HG02798 (cell line): Measurements from ENCODE around the gene IBA57.
"Not testable (repeated sequence)": the region's sequence is repeated elsewhere in the genome, so short reads cannot be mapped to it uniquely, and the experiment has no call there.

ENCODE experiments used
- ATAC-seq: cut with Tn5 transposase; IDR thresholded peaks from one replicate; pipeline ENCODE4 v1.9.1; 2021; ENCODE audit warnings: mild to moderate bottlenecking; ENCODE audit not compliant: unreplicated experiment, poor library complexity

IBA57 gene

DNA sequence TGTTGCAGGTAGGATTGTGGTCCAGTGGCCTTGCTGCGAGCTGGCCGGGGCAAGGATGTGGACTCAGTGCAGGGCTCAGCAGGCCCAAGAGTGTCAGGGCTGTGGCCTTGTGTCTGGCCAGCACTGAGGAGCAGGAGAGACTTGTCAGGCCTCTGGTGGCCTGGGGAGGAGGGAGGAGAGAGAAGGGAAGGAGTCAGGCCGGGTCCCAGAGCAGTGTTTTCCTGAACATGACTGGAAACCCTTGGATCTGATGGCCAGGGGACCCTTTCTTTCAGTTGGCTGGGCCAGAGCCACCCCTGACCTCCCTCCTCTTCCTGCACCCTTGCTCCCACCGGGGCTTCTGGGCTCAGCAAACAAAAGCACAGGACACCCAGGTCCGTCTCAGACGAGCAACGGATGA, 5.1 kb downstream of the IBA57 start:
- ATAC-seq = no peak

DNA sequence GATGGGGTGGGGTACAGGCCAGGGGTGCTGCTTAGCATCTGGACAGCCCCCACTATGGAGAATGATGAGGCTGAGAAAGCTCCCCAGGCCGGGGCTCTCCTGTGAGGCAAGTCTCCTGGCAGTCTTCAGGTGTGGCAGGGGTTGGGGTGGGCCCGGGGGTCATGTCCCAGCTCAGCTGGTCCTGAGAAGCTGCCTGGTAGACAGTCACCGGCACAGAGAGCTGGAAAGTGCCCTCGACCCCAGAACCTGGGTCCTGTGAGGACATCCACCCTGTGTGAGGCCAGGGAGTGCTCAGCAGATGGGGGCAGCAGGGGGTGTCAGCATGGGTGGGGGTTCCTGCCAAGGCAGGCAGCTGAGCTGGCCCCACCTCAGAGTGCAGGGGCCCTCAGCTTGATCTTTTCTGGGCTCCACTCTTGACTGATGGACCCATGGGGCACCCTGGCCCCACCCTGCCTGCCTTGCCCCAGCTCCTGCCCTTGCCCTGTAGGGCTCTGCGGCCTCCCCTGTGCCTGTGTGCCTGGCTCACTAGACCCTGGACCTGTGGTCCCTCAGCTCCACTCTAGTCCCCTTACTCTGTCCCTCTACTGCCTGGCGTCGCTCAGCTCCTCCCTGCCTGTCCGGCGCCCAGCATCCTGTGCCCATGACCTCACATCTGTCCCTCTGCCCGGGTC, 5.8 kb downstream of the IBA57 start:
- no peak for ATAC-seq

DNA sequence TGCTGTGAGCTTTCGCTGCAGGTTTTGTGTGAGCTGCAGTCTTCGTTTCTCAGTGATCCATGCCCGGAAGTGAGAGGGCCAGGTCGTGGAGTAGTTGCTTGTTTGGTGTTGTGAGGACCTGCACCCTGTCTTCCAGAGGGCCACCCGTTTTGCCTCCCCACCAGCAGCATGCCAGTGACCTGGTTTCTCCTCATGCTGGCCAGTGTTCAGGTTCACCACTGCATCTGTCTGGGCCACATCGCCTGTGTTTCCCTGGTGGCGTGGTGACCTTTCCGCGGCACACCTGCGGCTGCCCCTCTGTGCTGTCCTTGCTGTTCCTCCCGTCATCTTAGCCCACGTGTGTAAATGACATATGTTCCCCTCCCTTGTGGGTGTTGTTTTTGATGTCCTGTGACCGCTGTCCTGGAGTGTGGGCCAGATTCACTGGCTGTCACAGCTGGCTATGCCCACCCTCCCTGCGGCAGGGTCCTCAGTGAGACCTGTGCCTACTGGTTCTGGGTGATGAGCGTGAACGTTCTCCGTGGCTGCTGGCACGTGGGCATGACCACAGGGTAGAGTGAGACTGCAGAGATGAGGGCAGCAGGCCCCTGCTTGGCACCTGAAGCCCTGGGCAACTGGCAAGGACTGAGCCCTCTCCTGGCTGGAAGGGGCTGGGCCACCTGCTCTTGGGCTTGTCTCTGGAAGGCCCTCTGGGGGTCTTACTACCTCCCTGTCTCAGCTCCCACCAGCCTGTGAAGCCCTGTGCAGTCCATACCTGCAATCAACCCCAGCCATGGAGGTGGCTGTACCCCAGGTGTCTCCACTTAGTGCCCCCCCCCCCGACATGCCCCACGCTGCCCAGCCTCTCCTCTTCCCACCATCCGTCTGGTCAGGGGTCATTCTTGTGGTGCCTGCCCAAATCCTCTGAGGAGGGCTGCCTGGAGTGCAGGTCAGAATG, 7.3 kb downstream of the IBA57 start:
- ATAC-seq = no peak

DNA sequence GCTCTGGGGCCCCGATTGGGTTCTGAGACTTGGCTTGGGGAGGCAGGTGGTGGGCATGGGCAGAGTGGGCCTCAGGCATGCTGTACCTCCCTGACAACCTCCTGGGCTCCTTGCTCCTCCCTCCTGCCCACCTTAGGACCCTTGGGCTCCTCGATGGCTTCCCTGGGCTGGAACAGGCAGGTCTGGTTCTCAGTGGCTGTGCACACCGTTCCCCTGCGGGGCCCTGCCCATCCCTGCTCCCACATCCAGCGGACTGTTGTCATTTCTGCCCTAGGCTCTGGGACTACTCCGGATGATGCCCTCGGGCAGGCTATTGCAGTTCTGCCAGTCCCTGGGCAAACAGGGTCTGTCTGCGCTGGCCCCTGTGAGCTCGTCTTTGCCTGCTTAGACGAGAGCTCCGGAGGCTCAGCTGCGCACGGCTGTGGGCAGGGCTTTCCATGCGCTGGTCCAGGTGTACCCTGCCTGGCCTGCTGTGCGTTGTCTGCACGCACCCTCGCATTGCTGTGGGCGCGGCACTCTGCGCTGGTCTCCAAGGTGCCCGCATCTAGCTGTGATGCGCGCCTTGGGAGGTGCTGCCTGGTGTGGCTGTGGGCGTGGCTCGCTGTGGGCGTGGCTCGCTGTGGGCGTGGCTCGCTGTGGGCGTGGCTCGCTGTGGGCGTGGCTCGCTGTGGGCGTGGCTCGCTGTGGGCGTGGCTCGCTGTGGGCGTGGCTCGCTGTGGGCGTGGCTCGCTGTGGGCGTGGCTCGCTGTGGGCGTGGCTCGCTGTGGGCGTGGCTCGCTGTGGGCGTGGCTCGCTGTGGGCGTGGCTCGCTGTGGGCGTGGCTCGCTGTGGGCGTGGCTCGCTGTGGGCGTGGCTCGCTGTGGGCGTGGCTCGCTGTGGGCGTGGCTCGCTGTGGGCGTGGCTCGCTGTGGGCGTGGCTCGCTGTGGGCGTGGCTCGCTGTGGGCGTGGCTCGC, 8.2 kb downstream of the IBA57 start:
- ATAC-seq = not testable (repeated sequence)

DNA sequence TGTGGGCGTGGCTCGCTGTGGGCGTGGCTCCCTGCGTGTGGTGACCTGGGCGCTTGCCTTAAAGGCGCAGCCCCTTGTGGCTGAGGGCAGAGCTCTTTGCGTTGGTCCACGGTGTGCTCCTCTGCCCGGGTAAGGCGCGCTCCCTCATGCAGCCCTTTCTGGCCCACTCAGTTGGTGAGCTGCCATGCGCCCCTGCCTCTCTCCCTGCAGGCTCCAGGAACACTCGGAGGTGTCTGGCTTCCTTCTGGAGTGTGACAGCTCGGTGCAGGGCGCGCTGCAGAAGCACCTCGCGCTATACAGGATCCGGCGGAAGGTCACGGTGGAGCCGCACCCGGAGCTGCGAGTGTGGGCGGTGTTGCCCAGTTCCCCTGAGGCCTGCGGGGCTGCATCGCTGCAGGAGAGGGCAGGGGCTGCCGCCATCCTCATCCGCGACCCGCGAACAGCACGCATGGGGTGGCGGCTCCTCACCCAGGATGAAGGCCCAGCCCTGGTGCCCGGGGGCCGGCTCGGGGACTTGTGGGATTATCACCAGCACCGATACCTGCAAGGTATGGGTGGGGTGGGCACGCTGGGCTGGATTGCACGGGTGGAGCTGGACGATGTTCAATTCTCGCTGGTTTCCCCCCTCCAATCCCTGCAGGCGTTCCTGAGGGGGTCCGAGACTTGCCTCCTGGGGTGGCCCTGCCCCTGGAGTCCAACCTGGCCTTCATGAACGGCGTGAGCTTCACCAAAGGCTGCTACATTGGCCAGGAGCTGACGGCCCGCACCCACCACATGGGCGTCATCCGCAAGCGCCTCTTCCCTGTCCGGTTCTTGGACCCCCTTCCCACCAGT, 9.1 kb downstream of the IBA57 start:
- ATAC-seq = no peak

DNA sequence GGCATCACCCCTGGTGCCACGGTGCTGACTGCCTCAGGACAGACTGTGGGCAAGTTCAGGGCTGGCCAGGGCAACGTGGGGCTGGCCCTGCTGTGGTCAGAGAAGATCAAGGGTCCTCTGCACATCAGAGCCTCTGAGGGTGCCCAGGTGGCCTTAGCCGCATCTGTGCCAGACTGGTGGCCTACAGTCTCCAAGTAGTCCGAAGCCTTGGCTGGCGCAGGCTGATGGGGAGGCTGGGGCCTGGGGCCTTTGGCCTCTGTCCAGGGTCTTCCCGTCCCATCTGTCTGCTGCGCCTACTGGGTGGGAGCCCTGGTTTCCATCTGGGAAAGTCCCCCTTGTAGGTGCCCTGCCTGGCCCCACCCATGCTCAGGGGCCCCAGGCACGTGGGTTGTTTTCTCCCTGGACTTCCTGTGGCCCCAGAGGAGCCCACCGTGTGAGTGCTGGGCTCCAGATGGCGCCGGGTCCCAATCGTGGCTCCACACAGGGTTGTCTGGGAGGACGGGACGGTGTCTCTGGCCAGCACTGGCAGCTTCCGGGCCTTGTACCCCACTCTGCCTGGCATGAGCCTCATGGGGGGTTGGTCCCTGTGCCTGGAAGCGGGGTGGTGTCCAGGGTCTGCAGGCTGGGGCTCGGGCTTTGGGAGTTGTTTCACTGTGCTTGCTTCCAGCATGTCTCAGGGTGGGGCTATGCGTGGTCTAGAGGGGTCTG, 9.9 kb downstream of the IBA57 start:
- no peak for ATAC-seq

DNA sequence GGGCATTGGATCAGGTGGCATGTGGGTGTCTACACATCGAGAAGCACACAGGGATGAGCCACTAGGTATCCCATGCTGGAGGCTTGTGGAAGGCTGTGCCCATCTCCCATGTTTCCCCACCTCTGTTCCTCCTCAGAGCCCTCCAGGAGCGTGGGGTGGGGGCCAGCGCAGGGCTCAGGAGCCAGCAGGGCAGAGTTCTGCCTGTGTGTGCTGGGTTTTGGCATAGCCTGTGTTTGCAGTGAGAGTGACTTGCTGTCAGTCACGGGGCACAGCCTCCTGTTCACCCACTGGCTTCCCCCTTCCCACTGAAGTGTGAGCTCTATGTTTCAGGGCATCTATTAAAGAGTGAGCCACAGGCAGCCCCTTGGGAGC, 10.4 kb downstream of the IBA57 start:
- ATAC-seq = no peak

DNA sequence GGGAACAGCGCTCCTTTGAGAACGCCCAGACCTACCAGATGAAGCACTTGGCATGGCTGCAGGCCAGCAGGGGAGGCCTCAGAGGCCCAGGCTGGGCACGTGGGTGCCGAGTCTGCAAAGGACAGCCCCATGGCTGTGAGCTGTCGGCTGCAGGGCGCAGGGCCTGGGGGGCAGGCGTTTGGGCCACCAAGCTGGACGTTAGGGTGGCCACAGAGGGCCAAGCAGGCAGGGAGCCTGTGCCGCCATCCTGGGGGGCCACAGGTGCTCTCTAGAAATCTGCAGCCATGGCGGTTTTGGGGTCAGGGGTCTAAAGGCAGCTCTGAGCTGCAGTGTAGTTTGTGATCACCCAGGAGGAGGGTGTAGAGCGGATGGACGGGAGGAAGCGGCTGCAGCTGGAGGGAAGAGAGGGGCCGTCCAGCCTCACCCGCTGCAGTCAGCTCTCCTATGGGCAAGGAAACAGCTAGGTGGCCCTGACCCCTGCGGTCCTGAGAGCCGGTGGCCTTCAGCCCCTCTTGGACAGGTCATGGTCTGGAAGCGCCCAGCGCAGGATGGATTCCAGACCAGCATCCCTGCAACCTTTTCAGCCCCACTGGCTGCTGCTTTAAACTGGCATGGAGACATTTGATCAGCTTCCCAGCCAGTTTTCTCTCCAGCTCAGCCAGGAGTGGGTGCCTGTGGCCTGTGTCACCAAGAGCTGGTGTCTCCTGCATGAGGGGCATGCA, 11.0 kb downstream of the IBA57 start:
- no peak for ATAC-seq

DNA sequence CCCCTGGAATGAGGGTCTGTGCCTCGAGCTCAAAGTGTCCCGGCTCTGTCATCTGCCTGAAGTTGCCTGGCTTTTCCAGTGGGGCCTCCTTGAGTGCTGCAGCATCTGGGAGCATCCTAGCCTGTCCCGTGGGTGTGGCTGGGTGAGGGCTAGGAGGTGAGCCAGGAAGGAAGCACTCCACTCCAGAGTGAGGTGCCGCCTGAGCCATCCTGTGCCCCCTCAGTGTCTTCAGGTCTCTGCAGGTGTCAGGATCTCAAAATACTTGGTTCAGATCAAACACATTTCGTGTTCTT, 11.5 kb downstream of the IBA57 start:
- no peak for ATAC-seq

DNA sequence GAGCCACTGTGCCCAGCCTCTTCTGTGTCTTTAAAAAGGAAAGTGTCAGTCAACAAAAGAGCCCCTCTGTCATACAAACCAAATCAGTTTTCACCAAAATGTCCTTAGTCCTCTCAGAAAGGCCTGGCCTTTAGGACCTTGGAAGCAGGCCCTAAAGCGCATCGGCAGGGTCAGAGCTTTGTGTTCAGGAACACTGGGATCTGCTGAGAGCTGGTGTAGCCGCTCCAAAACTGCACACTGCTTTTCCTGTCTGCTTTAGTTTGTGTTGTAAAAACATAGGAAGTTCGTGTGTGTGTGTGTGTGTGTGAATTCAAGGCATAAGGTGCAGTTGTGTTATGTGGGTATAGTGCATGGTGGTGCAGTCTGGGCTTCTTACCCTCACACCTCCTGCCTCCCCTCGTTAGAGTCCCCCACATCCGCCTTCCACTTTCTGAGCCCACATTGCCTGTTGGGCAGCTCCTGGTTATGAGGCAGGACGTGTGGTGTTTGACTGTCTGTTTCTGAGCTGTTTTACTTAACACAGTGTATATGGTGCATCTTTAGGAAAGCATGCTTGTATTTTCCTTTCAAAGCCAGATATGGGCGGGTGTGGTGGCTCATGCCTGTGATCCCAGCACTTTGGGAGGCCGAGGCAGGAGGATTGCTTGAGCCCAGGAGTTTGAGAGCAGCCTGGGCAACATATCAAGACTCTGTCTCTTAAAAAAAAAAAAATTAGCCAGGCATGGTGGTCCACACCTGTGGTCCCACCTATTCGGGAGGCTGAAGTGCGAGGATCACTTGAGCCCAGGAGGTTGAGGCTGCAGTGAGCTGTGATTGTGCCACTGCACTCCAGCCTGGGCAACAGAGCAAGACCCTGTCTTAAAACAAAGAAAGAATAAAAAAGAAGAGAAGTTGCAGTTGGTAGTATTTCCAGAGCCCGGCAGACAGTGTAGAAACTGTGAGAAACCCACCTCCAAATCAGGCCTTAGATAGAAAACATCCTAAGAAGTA, 12.4 kb downstream of the IBA57 start:
- no peak for ATAC-seq

DNA sequence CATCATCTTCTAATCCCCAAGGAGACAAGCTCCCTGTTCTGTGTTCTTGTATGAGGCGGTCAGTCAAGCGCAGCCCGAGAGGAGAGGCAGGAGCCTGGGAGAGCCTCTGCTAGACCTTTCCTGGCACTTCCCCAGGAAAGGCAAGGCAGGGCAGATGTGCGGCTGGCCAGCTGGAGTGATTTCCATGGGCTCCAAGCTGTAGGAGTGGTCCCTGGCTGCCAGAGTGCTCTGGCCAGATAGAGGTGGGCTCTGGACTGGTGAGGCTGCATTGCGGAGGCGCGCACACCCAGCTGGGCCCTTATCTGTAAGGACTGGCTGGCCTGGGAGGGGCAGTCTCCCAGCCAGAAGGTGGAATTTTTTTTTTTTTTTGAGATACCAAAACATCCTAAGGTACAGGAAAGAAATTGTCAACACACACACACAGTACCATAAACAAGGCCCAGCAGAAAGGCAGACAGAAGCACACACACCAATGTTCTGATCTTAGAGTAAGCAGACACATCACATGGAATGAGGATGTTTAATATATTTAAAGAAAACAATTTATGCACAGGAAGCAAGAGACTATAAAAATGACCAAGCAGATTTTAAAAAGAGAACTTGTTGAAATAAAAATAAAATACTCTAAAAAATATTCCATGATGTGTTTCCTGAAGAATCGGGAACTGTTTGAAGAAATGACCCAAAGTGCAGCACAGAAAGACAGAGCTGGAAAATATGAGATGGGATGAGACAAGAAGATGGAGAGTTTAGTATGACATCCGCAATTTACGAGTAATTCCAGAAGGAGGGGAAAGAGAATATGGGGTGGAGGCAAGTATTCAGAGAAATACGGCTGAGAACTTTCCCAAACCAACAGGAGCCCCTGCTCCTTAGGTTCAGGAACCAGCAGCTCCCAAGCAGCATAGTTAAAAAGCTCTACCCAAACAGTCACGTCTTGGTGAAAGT, 13.4 kb downstream of the IBA57 start:
- ATAC-seq = no peak

DNA sequence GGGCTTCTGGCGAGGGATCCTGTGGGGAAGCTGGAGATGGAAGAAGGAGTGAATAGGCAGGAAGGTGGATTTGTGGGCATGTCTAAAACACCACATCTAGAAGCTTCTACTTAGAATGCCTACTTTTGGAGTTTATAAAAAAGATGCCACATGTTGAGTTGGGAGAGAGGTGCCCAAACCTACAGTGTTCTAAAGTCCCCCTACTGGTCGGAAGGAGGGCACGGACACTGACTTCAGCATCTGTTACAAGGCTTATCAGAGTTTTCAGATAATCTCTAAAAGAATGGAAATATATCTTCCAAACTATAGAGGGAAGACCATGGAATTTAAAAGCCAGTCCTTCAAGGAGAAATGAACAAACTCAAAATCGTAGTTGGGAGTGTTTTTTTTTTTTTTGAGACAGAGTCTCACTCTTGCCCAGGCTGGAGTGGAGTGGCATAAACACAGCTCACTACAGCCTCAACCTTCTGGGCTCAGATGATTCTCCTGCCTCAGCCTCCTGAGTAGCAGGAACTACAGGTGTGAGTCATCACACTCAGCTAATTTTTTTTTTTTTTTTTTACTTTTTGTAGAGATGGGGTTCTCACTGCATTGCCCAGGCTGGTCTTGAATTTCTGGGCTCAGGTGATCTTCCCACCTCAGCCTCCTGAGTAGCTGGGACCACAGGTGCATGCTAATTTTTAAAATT, 14.8 kb downstream of the IBA57 start:
- ATAC-seq = no peak

DNA sequence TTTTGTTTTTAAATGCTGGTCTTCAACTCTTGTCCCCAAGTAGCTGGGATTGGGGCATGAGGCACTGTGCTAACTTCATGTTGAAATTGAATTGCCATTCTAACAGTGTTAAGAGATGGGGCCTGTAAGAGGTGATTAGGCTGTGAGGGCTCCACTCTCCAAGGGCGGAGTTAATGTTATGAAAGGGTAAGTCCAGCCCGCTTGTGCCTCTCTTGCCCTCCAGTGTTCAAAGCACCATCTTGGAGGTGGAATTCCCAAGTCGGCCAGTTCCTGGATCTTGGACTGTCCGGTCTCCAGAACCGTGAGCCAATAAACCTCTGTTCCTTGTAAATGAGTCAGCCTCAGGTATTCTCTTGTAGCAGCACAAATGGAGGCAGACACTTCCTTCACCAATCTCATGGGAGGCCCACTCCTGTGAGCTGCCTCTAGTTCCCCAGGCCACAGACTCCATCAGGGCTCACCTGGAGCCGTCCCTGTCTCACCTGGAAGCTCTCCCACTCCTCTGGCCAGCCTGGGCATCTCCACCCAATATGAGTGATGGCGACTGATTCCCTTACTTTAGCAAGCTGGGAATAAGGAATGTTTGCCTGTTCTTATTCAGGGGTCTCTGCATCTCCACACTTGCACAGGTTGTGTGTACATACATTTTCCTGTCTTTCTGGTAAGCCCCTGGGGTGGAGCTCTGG, 15.5 kb downstream of the IBA57 start:
- ATAC-seq = no peak

DNA sequence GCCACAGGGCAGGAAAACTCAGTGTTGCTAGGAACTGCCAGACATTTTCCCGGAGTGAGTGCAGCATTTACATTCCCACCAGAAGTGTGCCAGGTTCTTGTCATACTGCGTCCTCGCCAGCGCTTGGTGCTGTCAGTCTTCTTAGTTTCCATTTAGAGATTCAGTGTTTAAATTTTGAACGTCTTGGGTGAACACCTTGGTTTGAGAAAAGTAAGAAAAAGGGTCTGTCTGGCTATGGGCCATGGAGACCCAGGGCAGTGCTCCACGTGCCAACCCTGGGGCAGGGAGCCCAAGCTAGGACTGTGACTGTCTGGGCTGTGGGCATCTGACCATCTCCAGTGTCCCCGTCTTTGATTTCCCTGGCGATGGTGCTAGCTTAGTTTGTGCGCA, 16.0 kb downstream of the IBA57 start:
- ATAC-seq = no peak

DNA sequence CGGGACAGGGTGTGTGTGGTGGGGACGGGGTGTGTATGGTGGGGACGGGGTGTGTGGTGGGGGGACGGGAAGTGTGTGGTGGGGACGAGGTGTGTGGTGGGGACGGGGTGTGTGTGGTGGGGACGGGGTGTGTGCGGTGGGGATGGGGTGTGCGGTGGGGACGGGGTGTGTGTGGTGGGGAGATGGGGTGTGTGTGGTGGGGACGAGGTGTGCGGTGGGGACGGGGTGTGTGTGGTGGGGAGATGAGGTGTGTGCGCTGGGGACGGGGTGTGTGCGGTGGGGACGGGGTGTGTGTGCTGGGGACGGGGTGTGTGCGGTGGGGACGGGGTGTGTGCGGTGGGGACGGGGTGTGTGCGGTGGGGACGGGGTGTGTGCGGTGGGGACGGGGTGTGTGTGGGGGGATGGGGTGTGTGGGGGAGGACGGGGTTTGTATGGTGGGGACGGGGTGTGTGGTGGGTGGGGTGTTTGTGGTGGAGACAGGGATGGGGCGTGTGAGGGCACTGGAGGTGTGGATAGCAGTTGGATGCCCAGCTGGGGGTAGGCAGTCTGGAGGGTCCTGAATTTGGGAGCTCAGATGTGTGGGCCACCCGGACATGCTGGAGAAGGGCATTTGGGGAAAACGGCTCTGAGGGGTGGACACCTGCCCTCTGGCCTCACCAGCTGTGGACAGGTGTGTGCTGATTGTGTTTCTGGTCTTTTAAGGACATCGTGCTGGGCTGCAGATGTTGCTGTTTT, 16.9 kb downstream of the IBA57 start:
- ATAC-seq = no peak
